ENCODE results near the gene PSD2.

PSD2 gene

DNA sequence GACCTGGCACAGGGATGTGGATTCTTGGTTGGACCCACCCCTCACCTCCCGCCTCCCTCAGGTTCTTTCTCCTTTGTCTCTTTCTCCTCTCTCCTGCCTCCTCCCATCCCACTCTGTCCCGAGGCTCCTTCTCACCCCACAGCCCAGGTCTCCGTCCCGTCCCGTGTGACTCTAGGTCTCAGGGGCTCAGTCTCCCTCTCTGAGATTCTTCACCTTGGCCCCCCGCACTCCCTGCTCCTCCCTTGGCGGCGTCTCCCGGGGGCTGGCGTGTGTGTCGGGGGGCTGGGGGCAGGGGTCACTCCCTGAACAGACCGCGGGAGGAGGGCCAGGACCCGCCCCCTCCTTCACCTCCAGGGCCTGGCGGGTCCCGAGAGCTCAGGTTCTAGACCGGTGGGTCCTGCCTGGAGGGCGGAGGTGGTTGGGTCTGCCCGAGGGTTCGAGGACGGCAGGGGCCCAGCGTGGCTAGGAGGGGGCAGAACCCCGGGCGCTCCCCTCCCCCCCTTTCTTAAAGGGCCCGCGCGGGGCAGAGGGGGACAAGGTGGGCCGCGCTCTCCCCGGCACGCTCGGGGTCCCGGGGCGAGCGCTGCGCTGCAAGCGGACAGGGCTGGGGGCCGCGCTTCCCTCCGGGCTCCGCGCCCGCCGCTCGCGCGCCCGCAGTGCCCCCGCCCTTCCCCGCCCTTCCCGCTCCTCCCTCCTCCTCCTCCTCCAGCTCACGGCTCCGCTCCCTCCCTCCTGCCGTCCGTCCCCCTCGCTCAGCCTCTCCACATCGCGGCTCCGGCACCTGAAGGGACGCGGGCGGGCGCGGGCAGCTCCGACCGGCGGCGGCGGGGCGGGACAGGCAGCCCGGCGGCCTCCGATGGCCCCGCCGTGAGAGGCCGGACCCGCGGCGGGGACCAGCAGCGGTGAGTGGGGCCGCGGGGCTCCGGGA is at the start of gene PSD2:
Gene PSD2 (plus strand): TSS at position 735 of the 928 bp plus-strand sequence. CDS start 13,633 bp downstream, outside the sequence.
- DNase-seq, result no peak

DNA sequence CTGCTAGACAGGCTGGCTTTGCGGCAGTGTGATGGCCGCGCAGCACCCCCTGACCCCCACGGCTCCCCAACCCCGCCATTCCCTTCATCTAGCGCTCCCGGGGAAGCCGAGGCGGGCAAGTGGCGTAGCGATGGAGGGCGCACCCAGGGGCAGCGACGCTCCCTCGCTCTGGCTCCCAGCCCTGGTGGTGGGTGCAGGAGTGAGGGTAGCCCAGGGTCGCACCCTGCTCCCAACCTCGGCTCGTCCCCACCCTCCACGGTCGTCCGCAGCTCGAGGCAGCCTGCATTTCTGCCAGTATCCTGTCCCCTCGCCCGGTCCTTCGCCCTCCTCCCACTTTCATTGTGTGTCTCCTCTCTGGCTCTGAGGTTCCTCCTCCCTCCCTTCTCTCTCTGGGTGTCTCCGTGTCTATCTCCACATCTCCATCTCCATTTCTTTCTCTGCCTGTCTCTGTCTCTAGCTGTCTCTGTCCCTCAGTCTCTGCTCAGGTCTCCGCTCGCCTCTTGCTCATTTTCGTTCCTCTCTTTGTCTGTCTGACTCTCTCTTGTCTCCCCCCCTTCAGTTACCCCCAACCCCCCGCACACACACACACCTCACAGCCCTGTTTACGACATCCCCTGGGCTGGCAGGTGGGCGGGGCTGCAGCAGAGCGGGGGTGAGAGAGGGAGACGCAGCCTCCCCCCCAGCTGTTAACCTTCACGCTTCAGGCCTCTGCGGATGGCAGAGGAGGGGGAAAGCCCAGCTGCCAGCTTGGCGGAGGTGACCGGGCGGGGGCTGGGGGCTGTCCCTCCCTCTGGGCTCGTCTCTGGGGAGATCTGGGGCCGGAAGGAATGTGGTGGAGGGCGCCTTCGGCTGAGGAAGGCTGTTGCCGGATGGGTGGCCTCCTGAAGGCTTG is 48.7 kb upstream of the PSD2 start:
- no peak for DNase-seq

DNA sequence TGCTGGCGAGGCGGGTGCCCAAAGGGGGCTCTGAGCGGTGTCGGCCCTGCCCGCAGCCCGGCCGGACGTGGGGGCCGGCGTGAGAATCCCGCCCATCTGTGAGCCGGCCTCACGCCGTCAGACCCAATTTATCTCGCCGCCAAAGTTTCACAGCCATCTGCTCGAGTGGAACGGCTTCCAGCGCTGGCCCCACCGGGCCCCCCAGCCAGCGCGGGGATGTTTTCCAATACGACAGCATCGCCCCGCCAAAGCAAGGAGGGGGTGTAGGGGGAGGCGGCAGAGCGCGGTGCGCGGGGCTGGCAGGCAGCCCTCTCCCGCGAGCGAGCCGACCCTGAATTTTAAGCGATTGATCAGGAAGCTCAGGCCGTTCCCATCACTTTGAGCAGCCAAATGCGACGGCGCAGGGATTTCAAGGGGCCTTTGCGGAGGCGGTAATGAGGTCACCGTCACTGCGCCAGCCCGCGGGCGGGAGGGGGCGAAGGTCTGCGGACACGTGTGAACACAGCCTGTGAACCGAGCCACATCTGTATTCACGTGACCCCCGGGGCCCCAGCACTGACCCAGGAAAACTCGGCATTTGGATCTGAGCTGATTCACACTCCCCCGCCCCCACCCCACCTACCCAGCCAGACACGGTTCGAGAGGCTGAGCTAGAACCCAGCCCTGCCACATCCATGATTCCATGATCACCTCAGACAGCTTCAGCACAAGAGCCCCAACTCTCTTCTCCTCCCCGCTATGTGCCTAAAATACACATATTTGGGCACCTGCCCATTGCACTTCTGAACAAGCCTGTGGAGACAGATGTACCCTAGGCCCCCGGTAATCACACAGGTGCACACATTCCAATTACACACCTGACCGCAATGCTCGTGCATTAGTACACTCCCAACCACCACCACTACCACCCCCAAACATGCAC is 47.8 kb upstream of the PSD2 start:
- DNase-seq, result no peak

DNA sequence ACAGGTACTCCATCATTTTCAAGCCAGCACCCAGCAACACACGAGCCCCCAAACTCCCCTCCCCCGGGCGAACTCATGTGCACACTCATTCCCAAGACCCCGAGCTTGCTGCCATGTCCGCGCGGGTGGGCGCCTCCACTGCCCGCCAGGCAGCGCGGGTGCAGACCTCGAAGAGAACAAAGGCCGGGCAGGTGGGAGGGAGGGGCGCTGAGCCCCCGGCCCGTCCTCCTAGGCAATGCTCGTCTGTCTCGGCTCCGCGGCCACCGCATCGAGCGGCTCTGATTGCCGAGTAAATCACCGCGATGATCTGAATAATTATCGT is 47.1 kb upstream of the PSD2 start:
- DNase-seq, result no peak

DNA sequence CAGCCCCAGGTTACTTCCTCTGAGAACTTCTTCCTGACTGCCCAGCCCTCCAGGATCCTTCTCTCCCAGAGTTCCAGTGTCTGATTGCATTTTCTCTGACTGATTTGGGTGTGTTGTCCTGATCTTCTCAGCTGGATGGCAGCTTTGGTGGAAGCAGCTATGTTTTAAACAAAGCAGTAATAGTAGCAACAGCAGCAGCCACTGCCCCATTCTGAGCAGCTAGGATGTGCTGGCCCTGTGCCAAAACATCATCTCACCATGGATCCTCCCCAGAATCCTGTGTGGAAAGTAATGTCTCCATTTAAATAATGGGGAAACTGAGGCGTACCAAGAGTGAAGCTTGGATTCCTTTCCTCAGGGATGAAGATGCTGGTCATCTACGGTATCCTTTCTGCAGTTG is 46.4 kb upstream of the PSD2 start:
- no peak for DNase-seq

DNA sequence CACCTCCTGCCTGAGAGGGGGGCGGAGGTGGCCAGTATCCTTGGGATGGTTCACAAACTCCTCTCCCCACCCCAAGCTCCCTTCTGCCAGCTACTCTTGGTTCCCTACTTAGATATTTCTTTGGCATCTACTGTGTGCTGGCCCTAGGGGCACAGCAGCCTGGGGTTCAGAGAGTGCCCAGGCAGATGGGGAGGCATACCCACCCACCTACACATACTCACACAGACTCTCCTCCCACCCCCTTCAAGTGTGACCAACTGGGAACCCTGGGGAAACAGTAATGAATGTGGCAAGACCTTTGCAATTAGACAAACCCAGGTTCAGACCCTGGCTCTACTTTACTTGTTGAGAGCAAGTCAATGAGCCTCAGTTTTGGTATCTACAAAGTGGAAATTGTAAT is 44.4 kb upstream of the PSD2 start:
- no peak for DNase-seq

DNA sequence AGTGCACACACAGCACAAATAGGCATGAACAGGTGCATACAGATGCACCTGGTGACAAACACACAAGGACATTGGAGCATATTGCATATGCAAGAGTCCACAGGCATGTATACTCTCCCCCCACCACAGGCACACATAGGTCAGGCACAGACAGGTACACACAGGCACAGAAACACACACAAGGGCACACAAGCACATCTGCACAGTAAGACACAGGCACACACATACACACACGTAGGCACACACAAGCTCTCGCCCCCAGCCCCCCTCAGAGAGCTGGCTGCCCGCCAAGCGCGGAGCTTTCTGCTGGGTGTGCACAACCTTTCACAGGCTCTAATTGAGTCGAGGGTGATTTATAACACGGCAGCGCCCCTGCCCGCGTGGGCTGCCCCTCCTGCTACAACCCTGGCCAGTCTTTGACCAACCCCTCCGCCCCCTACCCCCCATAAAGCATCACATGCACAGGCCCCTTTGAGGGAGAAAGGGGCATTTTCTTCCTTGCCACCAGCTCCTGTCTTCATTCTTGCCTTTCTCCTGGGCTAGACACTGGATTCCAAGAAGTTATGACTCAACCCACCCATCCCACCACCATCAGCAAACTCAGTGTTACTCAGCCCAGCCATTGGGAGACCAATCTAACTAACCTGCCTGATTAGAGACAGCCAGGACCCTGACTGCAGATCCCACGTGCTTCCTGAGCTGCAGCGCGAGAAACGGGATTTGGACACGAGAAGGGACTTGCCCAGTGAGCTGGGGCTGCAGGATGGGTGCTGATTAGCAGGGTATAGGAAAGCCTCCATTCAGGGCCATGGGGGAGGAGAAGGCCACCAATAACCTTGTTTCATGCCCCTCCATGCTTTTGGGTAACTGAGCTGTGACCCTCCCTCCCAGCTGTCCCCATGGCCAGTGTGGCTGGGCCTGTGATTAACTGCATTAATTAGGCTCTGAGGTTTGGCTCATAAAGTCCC is 42.8 kb upstream of the PSD2 start:
- no peak for DNase-seq

DNA sequence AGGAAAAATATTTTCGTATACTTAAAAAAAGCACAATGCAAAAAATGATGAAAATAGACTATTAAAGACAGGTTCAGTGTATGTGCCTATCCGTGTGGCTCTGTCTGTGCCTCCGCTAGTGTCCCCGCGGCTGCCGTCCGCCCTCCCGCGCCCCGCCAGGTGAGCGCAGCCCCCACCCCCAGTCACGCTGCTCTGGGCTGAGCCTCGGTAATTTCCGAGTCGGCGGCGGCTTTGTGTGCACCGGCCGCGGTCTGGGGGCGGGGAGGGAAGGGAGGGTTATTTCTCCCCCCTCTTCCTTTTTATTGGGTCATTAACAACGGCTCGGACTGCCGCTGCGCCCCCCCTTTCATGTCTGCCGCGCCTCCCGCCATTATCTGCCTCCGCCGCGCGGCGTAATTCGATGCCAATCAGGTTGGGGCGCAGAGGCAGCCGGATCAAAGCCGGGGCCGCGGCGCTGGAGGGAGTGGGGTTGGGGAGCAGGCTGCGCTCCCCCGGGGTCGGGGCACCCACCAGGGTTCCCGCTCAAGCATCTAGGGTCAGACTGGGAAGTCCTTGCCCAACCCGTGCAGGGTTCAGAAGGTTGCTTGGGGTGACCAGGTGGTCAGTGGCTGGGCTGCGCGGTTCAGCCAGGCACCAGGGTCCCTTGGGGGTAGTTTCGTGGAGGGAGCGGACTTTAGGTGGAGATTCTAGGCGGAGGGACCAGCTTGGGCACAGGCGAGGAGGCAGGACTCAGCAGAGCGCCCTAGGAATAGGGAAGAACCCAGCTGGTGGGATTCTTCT is 39.5 kb upstream of the PSD2 start:
- DNase-seq, result no peak

DNA sequence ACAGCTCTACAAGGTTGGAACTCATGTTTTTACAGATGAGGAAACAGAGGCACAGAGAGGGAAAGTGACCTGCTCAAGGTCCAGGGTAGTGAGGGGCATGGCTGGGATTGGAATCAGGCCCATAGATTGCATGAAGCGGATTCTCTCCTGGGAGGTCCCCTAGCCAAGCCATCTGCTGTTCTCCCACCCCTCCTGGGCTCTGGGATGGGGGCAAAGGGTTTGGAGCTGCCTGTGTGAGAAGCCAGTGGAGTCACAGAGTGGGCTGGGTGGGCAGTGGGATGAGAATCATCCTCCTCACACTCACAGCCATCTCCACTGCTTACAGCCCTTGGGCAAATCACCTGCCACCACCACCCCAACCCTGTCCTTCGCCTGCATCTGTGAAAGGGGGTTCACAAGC is 38.6 kb upstream of the PSD2 start:
- no peak for DNase-seq

DNA sequence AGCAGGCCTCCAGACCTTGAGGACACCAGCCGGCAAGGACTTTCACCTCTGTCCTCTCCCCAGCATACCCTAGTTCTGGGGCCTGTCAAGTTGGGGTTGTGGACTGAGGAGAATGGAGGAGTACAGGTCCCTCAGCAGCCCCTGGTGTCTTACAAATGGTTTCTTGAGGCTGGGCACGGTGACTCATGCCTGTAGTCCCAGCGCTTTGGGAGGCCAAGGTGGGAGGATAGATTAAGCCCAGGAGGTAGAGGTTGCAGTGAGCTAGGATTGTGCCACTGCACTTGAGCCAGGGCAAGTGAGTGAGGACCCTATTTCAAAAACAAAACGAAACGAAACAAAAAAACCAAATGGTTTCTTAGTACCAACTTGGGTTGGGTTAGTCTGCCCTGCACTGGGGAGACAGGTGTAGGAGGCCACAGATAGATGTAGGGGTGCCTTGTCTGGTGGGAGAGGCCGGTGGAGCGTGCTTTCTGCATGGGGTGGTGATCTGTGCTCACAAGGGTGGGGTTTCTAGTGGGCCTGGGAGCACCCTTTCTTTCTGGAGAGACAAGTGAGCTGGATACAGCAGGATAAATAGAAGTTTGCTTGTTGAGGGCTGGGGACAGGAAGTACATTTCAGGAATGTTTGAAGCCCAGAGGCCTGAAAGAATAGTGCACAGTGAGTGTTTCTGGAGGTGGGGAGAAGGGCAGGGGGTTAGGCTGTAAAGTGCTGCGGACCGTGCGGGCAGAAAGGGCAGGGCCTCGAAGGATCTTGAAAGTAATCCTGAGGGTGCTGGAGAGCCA is 37.7 kb upstream of the PSD2 start:
- no peak for DNase-seq

DNA sequence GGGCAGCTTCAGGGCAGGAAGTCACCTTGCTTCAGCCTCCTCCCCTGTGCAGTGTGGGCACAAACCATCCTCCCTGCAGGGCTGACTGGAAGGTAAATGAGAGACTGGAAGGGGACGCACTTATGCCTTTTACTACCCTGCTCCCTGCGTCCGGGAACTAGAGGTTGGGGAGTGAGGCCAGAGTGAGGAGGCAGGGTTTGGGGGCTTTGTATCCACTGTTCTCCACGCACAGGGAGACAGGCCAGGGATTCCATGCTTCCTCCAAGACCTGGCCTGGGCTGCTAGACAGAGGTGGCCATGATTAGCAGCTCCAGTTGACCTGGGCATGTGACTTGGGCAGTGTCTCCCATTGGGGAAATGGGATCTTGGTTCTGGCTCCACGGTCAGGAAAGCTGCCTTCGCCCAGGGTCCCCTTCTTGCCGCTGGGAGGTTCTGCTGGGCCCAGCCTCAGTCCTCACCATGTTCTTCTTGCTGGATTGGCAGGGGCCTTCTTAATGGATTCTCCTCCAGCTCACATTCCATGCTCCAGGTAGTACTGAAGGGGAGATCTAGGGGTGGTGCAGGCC is 37.0 kb upstream of the PSD2 start:
- no peak for DNase-seq

DNA sequence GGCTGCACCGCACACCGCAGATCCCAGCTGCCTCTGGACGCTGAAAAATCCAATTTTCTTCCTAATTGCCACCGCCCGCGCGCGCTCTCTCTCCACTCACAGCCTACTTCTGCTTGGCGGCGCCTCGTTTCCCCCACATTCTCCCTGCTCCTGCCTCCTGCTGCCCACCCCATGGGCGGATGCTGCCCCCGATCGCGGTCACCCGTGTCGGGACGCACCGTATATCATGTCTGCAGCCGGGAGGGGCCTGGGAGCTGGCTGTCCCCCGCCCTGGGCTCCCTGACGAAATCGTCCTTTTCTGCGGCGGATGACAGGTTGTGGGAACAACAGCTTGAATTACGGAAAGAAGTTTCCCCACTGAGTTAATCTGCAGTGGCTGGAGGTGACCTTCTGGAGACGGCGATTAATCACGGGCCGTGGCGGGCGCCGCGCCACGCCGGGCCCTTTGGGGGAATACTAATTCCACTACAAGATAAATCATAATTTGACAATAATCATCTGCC is 36.3 kb upstream of the PSD2 start:
- DNase-seq, result no peak

DNA sequence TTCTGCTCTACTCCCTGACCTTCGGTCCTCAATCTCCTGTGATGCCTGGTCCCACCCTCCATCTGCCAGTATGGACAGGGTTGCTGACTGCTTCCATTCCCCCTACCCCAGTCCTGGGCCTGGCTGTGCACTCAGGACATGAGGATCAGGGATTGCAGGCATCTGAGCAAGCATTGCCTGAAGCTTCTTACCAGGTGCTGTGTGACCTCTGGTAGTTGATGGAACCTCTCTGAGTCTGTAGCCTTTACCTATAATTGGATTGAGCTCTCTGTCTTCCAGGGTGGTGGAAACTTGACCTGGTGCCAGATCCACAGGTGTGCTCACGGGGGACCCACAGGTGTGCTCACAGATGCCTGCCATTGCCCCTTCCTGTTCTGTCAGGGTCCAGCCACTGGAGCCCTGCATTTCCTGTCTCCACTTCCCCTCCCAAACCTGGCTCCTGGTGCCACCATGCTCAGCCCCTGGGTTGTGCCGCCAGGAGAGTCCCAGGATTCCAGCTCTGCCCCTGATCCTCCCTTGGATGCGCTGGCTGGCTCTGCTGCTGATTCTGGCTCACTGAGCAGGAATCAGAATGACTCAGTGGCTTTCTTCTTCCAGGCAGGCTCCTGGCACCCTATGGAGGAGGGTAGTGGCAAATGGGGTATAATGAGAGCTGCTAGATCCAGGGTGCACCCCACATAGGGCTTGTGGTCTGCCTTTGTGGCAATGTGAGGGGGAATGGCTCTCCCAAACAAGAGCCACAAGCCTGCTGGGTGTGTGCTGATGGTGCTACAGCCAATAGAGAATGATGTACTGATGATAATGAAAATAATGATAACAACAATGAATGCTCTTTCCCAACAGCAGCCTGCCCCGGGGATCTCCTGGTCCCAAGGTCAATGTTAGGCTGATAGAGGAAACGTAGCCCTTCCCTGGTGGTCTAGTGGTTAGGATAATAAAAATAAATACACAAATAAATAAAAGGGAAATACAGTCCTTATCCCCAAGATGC is 35.2 kb upstream of the PSD2 start:
- DNase-seq, result no peak

DNA sequence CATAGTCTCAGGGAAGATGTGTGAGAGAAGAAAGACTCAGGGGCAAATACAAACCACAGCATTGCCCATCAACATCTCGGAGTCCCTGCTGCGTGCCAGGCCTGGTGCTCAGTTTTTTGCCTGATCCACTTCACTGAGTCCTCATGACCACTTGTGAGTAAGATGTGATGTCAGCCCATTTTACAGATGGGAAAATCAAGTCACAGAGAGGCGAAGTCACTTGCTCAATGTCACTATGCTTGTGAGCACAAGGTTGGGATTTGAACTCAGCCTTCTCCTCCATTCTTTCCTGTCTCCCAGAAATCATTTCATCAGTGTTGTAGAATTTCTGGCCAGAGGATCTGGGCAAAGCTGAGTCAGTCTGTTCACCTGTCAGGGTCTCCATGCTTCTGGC is 34.6 kb upstream of the PSD2 start:
- DNase-seq, result no peak

DNA sequence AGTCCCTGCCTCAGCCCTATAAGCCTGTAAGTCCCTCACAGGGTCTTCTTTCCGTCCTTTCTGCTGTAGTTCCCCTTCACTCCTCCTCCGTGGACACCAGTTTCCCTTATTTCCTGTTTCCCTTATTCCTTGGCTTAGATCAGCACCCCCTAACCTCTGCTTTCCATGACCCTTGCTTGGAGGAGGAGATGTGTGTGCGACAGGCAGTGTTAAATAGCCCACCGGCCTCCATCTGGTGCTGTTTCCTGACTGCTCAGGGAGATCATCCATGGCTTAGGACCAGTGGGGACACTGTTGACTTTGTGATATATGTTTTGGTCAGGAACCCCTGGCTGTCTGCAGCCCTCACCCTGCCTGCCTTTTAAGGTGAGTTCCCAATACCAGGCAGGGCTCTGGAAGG is 34.1 kb upstream of the PSD2 start:
- DNase-seq, result no peak

DNA sequence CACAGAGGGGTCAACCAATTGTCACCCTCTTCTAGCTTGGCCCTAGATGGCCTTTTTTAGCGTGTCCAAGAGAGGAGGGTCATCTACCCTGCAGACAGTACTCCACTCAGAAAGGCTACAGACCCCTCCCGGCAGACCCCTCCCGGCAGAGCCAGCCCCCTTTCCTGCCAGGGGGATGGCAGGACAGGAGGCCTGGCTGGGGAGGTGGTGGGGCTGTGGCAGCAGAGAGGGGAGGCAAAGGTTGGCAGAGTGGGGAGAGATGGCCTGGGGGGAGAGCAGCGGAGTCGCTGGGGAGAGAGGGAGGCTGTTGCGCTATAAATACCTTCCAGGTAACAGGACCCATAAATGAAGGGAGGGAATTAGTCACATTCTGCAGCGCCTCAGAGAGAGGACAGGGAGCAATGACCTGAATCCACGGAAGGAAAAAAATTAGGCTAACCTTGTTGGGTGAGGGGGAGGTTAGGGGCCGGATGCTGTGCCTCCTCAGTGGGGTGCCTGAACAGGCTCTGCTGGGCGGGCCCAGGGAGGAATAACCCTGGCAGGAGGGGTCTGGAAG is 32.9 kb upstream of the PSD2 start:
- DNase-seq, result no peak

DNA sequence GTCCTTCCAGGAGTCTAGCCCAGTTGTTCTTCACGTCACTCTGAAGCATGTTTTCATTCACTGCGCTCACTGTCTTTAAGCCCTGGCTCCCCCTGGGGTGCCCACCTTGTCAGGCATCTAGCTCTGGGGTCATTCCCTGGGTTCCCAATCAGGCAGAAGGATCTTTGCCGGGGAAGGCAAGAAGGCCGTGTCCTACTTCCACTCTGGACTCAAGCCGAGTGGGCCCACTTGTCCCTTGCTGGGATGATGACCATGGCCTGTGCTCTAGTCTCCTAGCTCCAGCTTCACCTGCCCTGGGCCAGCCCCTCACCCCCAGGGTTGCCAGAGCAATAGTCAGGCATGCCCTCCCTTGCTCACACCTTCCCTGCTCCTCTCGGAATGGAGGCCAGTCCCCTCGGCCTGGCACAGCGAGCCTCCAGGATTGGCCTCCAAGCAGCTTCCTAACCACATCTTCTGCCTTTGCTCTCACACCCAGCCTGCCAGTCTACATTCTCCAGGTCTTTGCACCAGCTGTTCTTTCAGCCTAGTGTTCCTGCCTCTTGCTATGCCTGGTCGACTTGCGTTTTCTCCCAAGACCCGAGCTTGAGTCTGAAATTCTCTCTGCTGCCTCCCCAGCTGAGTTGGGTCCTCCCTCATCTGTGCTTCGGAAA is 32.2 kb upstream of the PSD2 start:
- DNase-seq, result no peak
